Measurements from ENCODE around the gene SLC26A2. TPM values are rescaled to one million over a fixed set of nuclear protein-coding genes. Genes with fewer than 3 reads are reported as not detected.

Gene SLC26A2
- total RNA-seq, 1 donor from 2014 or later = 18.9 TPM

- TF ChIP-seq CTCF (IDR thresholded peaks at IDR 0.05) = no peak
- DNase-seq (no peak), ATAC-seq (no peak)
- Histone ChIP-seq H3K36me3 (no peaks in the 10 kb centered on the region), H3K4me1 (peaks cover 6% of the 10 kb centered on the region), H3K27me3 (no peaks in the 10 kb centered on the region), H3K27ac (no peak overlapping the region), H3K4me3 (no peak overlapping the region), H3K9me3 (no peaks in the 10 kb centered on the region)
- intact Hi-C loops (cut with DNase I) = no loop called here
Measured at GRCh38 chr5:149935431-149935901, 25.1 kb upstream of the SLC26A2 start.

- H3K36me3 ChIP-seq = no peaks in the 10 kb centered on the region
- peaks cover 6% of the 10 kb centered on the region for H3K4me1 ChIP-seq
- no peaks in the 10 kb centered on the region for H3K9me3 ChIP-seq
- DNase-seq (no peak), ATAC-seq (no peak)
- no peak for TF ChIP-seq CTCF (IDR thresholded peaks at IDR 0.05)
- intact Hi-C loops (cut with DNase I) = no loop called here
- H3K4me3 ChIP-seq = no peak overlapping the region
- no peak overlapping the region for H3K27ac ChIP-seq
- H3K27me3 ChIP-seq = no peaks in the 10 kb centered on the region
Measured at GRCh38 chr5:149936044-149936699, 24.4 kb upstream of the SLC26A2 start.

GRCh38 chr5:149936700-149937091 lies 23.9 kb upstream of the SLC26A2 start:
- ATAC-seq = no peak
- DNase-seq = no peak
- H3K4me1 ChIP-seq = peaks cover 6% of the 10 kb centered on the region
- H3K4me3 ChIP-seq = no peak overlapping the region
- no peaks in the 10 kb centered on the region for H3K36me3 ChIP-seq
- no peaks in the 10 kb centered on the region for H3K27me3 ChIP-seq
- no peak overlapping the region for H3K27ac ChIP-seq
- no peaks in the 10 kb centered on the region for H3K9me3 ChIP-seq
- intact Hi-C loops (cut with DNase I) = no loop called here
- no peak for TF ChIP-seq CTCF (IDR thresholded peaks at IDR 0.05)

GRCh38 chr5:149937610-149938009 lies 22.9 kb upstream of the SLC26A2 start:
- Histone ChIP-seq H3K36me3 (no peaks in the 10 kb centered on the region), H3K27ac (no peak overlapping the region), H3K4me3 (no peak overlapping the region), H3K9me3 (no peaks in the 10 kb centered on the region), H3K27me3 (no peaks in the 10 kb centered on the region), H3K4me1 (peaks cover 6% of the 10 kb centered on the region)
- no peak for TF ChIP-seq CTCF (IDR thresholded peaks at IDR 0.05)
- DNase-seq (no peak), ATAC-seq (no peak)
- intact Hi-C loops (cut with DNase I) = no loop called here

- intact Hi-C loops (cut with DNase I) = no loop called here
- Histone ChIP-seq H3K4me1 (peaks cover 6% of the 10 kb centered on the region), H3K27ac (no peak overlapping the region), H3K4me3 (no peak overlapping the region), H3K9me3 (no peaks in the 10 kb centered on the region), H3K27me3 (no peaks in the 10 kb centered on the region), H3K36me3 (no peaks in the 10 kb centered on the region)
- TF ChIP-seq CTCF (IDR thresholded peaks at IDR 0.05) = no peak
- no peak for DNase-seq
- peak; percentile 43 for ATAC-seq
Measured at GRCh38 chr5:149938279-149938678, 22.3 kb upstream of the SLC26A2 start.

Measured in upper lobe of right lung (tissue), 1 donor.